B cell (primary cell): ENCODE results near the gene OR52D1. TPM values are rescaled to one million over a fixed set of nuclear protein-coding genes. Genes with fewer than 3 reads are reported as not detected.

ENCODE experiments used
- ATAC-seq: fragments of 200-7000 bp; cut with Tn5 transposase; one replicate; pipeline ENCODE4 v1.10.0; 2021; ENCODE audit warnings: low read depth, mild to moderate bottlenecking, moderate number of reproducible peaks, moderate library complexity
- CTCF ChIA-PET: fragments of 350-600 bp; sonication (Branson Sonifier 250); formaldehyde crosslinking; loops from one replicate; lab custom pipeline; 2021; ENCODE audit warnings: antibody characterized with exemption, inconsistent platforms; lab: Charles Lee
- POLR2A ChIA-PET: fragments of 350-600 bp; sonication (Branson Sonifier 250); formaldehyde crosslinking; loops from one replicate; lab custom pipeline; 2021; ENCODE audit warnings: antibody characterized with exemption; lab: Charles Lee
- DNase-seq: peaks from one replicate; pipeline ENCODE4 v3.0.0; 2013
- H2AFZ ChIP-seq: 2 replicates; pipeline ENCODE4 v1.6.1; 2012; ENCODE audit warnings: mild to moderate bottlenecking, low read depth, low read length; ENCODE audit not compliant: insufficient read depth, poor library complexity, severe bottlenecking
- H3K27ac ChIP-seq, 2 donors: 1 replicate in 1 of 2; 2 replicates in 1 of 2; pipeline ENCODE4 v1.5.1; 2012 to 2013; ENCODE audit warnings: low read length in 2 of 2, mild to moderate bottlenecking in 2 of 2, moderate library complexity in 1 of 2
- H3K27me3 ChIP-seq, 4 experiments: fragments of 200-600 bp in 1 of 4; sonication (generic) in 1 of 4; replicated peaks in 1 of 4; 1 replicate in 2 of 4; 2 replicates in 2 of 4; pipeline versions ENCODE4 v1.6.1 to v1.7.0; 2013 to 2016; ENCODE audit warnings: low read length in 3 of 4, mild to moderate bottlenecking in 2 of 4, mixed read lengths in 1 of 4, moderate library complexity in 1 of 4; ENCODE audit not compliant: insufficient read depth in 4 of 4, control insufficient read depth in 3 of 4; ENCODE audit errors: control extremely low read depth in 1 of 4
- H3K36me3 ChIP-seq, 2 experiments: replicated peaks in 1 of 2; 1 replicate in 1 of 2; 2 replicates in 1 of 2; pipeline versions ENCODE4 v1.6.1 to v1.7.1; 2013; ENCODE audit warnings: low read length in 1 of 2; ENCODE audit not compliant: insufficient read depth in 2 of 2, control insufficient read depth in 1 of 2; ENCODE audit errors: control extremely low read depth in 1 of 2, extremely low read depth in 1 of 2
- H3K4me1 ChIP-seq, 2 donors: fragments of 200-600 bp in 1 of 2; sonication (generic) in 1 of 2; 1 replicate in 1 of 2; 2 replicates in 1 of 2; pipeline versions ENCODE4 v1.5.1 to v1.6.1; 2013 to 2017; ENCODE audit warnings: low read length in 2 of 2; ENCODE audit not compliant: control insufficient read depth in 2 of 2, insufficient read depth in 2 of 2
- H3K4me2 ChIP-seq: replicated peaks from 2 replicates; pipeline ENCODE3; 2012; ENCODE audit warnings: mild to moderate bottlenecking, low read depth, low read length; ENCODE audit not compliant: poor library complexity, severe bottlenecking
- H3K4me3 ChIP-seq, 5 experiments: fragments of 200-600 bp in 1 of 5; sonication (generic) in 1 of 5; 1 replicate in 3 of 5; 2 replicates in 2 of 5; pipeline versions ENCODE4 v1.5.1 to v1.7.0; 2011 to 2016; ENCODE audit warnings: low read length in 4 of 5, mild to moderate bottlenecking in 4 of 5, low read depth in 2 of 5, control low read depth in 1 of 5, moderate library complexity in 1 of 5; ENCODE audit not compliant: insufficient read depth in 1 of 5; ENCODE audit errors: control extremely low read depth in 1 of 5, extremely low read depth in 1 of 5
- H3K79me2 ChIP-seq: fragments of 200-600 bp; sonication (generic); one replicate; pipeline ENCODE4 v1.6.0; 2016; ENCODE audit warnings: low read length; ENCODE audit not compliant: control insufficient read depth, insufficient read depth
- H3K9ac ChIP-seq: fragments of 200-600 bp; sonication (generic); 2 replicates; pipeline ENCODE4 v1.6.1; 2017; ENCODE audit warnings: mild to moderate bottlenecking, low read length, moderate library complexity
- H3K9me3 ChIP-seq, 3 donors: one replicate each; pipeline versions ENCODE4 v1.6.1 to v1.7.1; 2013; ENCODE audit warnings: low read length in 2 of 3; ENCODE audit not compliant: control insufficient read depth in 2 of 3, insufficient read depth in 1 of 3; ENCODE audit errors: control extremely low read depth in 1 of 3
- H4K20me1 ChIP-seq: 2 replicates; pipeline ENCODE4 v1.6.0; 2012; ENCODE audit warnings: mild to moderate bottlenecking, low read length; ENCODE audit not compliant: insufficient read depth, control insufficient read depth, poor library complexity, severe bottlenecking
- H3K27ac Mint-ChIP-seq: one replicate; pipeline ENCODE4 v1.8.0; 2021; ENCODE audit warnings: mixed read lengths
- H3K27me3 Mint-ChIP-seq: one replicate; pipeline ENCODE4 v1.8.0; 2021; ENCODE audit warnings: mixed read lengths
- H3K4me1 Mint-ChIP-seq: one replicate; pipeline ENCODE4 v1.8.0; 2021; ENCODE audit warnings: mixed read lengths
- H3K4me3 Mint-ChIP-seq: one replicate; pipeline ENCODE4 v1.8.0; 2021; ENCODE audit warnings: mixed read lengths
- H3K9me3 Mint-ChIP-seq: one replicate; pipeline ENCODE4 v1.8.0; 2022; ENCODE audit warnings: mixed read lengths; ENCODE audit not compliant: insufficient read depth
- CTCF ChIP-seq: fragments of 200-600 bp; IDR thresholded peaks from one replicate; pipeline ENCODE4 v1.8.0; 2022; ENCODE audit warnings: antibody characterized with exemption, mild to moderate bottlenecking
- EZH2 ChIP-seq: IDR thresholded peaks from 2 replicates; pipeline ENCODE4 v1.6.1; 2012; ENCODE audit warnings: borderline replicate concordance, low read depth, mild to moderate bottlenecking, moderate library complexity, low read length; ENCODE audit not compliant: insufficient read depth, poor library complexity, severe bottlenecking
- WGBS: methylation state at CpG from one replicate; pipeline ENCODE4 v1.1.5; 2013; ENCODE audit warnings: missing lambda C conversion rate; ENCODE audit not compliant: insufficient coverage; 5-methylcytosine and 5-hydroxymethylcytosine counted together
- intact Hi-C: fragments of 100-400 bp; cut with micrococcal nuclease; formaldehyde crosslinking; loops from one replicate; pipeline ENCODE4 v1.10.0; 2022
- polyA plus RNA-seq: library from polyadenylated mRNA; depleted of rRNA; stranded (reverse); fragments of >200 nt; gene quantifications from 2 replicates; pipeline ENCODE4 v1.2.3, GENCODE V29; 2012
- total RNA-seq, 2 donors: library from RNA; stranded (reverse); fragments of 120-200 nt in 1 of 2; gene quantifications; 1 replicate in 1 of 2; 2 replicates in 1 of 2; pipeline versions ENCODE4 v1.2.3 to v1.2.4, GENCODE V29; 2013 to 2022

Gene OR52D1
- total and polyA plus RNA-seq, 2 donors (not counting 1 experiment from before 2014, with no cell fraction given): not detected

- no peaks in the 10 kb centered on the region for H4K20me1 ChIP-seq
- no peaks in the 10 kb centered on the region for H3K36me3 ChIP-seq
- no peak overlapping the region for H3K27ac Mint-ChIP-seq
- ATAC-seq: no peak
- H3K9me3 Mint-ChIP-seq: no peaks in the 10 kb centered on the region
- no peak overlapping the region for H2AFZ ChIP-seq
- no peaks in the 10 kb centered on the region for H3K4me1 Mint-ChIP-seq
- 100% methylated on average over 2 of the region's 2 CpGs for WGBS
- H3K79me2 ChIP-seq: no peaks in the 10 kb centered on the region
- ChIA-PET CTCF (no interaction called here), POLR2A (no interaction called here)
- no peak overlapping the region for H3K4me2 ChIP-seq
- no peaks in the 10 kb centered on the region for H3K9me3 ChIP-seq
- H3K4me3 ChIP-seq: no peak overlapping the region
- no peaks in the 10 kb centered on the region for H3K27me3 ChIP-seq
- TF ChIP-seq EZH2: no peak
- no peak for TF ChIP-seq CTCF
- H3K9ac ChIP-seq: no peak overlapping the region
- DNase-seq: no peak
- no peak overlapping the region for H3K27ac ChIP-seq
- intact Hi-C loops: no loop called here
- H3K4me1 ChIP-seq: no peaks in the 10 kb centered on the region
- no peak overlapping the region for H3K4me3 Mint-ChIP-seq
- H3K27me3 Mint-ChIP-seq: no peaks in the 10 kb centered on the region
Measured at GRCh38 chr11:5522308-5522707, 33.8 kb downstream of the OR52D1 start.

- TF ChIP-seq EZH2 (no peak), CTCF (no peak)
- intact Hi-C loops: no loop called here
- no peak overlapping the region for H3K4me3 Mint-ChIP-seq
- H3K27me3 ChIP-seq: no peaks in the 10 kb centered on the region
- H3K79me2 ChIP-seq: no peaks in the 10 kb centered on the region
- POLR2A ChIA-PET: no interaction called here
- H2AFZ ChIP-seq: no peak overlapping the region
- H4K20me1 ChIP-seq: no peaks in the 10 kb centered on the region
- H3K9ac ChIP-seq: no peak overlapping the region
- H3K9me3 Mint-ChIP-seq: no peaks in the 10 kb centered on the region
- no peaks in the 10 kb centered on the region for H3K4me1 Mint-ChIP-seq
- CTCF ChIA-PET: no interaction called here
- no peak overlapping the region for H3K4me3 ChIP-seq
- no peaks in the 10 kb centered on the region for H3K9me3 ChIP-seq
- 85% methylated on average over 2 of the region's 3 CpGs for WGBS
- no peaks in the 10 kb centered on the region for H3K36me3 ChIP-seq
- ATAC-seq: no peak
- H3K27me3 Mint-ChIP-seq: no peaks in the 10 kb centered on the region
- no peaks in the 10 kb centered on the region for H3K4me1 ChIP-seq
- no peak for DNase-seq
- H3K27ac ChIP-seq: no peak overlapping the region
- H3K4me2 ChIP-seq: no peak overlapping the region
- H3K27ac Mint-ChIP-seq: no peak overlapping the region
Measured at GRCh38 chr11:5524756-5525155, 36.3 kb downstream of the OR52D1 start.
